Activated B cell treated with CpG ODN at 0.5 μM for 24 hours (primary cell): ENCODE measurements around the gene PXK. TPM values are rescaled to one million over a fixed set of nuclear protein-coding genes. Genes with fewer than 3 reads are reported as not detected.

Source experiments
- ATAC-seq: fragments of 200-7000 bp; cut with Tn5 transposase; one replicate; pipeline ENCODE4 v1.10.0; 2021; ENCODE audit warnings: low read depth, mild to moderate bottlenecking, moderate library complexity
- CTCF ChIA-PET: fragments of 350-600 bp; sonication (Branson Sonifier 250); formaldehyde crosslinking; loops from one replicate; lab custom pipeline; 2021; ENCODE audit warnings: antibody characterized with exemption; lab: Charles Lee
- POLR2A ChIA-PET: fragments of 350-600 bp; sonication (Branson Sonifier 250); formaldehyde crosslinking; loops from one replicate; lab custom pipeline; 2021; ENCODE audit warnings: antibody characterized with exemption; lab: Charles Lee
- DNase-seq: peaks from one replicate; pipeline ENCODE4 v3.0.0; 2022
- H3K27ac Mint-ChIP-seq: one replicate; pipeline ENCODE4 v1.8.0; 2020; ENCODE audit warnings: mixed read lengths
- H3K27me3 Mint-ChIP-seq: one replicate; pipeline ENCODE4 v1.8.0; 2021; ENCODE audit warnings: mixed read lengths
- H3K36me3 Mint-ChIP-seq: one replicate; pipeline ENCODE4 v1.8.0; 2021; ENCODE audit warnings: low read depth, mixed read lengths
- H3K4me1 Mint-ChIP-seq: one replicate; pipeline ENCODE4 v1.8.0; 2021; ENCODE audit warnings: mixed read lengths
- H3K4me3 Mint-ChIP-seq: one replicate; pipeline ENCODE4 v1.8.0; 2020; ENCODE audit warnings: mild to moderate bottlenecking, mixed read lengths
- H3K9me3 Mint-ChIP-seq: one replicate; pipeline ENCODE4 v1.8.0; 2020; ENCODE audit warnings: mixed read lengths
- intact Hi-C: fragments of 100-400 bp; cut with micrococcal nuclease; formaldehyde crosslinking; loops from one replicate; pipeline ENCODE4 v1.15.1; 2024
- total RNA-seq: library from RNA; stranded (reverse); gene quantifications from 2 replicates; pipeline ENCODE4 v1.2.3, GENCODE V29; 2022
- TF ChIP-seq, protein P1 (sequence below): fragments of 200-600 bp; IDR thresholded peaks from one replicate; pipeline ENCODE4 v1.8.0; 2022; ENCODE audit warnings: antibody characterized with exemption, mild to moderate bottlenecking

Gene PXK
- total RNA-seq, 1 donor from 2014 or later, result 81.3 TPM

DNA sequence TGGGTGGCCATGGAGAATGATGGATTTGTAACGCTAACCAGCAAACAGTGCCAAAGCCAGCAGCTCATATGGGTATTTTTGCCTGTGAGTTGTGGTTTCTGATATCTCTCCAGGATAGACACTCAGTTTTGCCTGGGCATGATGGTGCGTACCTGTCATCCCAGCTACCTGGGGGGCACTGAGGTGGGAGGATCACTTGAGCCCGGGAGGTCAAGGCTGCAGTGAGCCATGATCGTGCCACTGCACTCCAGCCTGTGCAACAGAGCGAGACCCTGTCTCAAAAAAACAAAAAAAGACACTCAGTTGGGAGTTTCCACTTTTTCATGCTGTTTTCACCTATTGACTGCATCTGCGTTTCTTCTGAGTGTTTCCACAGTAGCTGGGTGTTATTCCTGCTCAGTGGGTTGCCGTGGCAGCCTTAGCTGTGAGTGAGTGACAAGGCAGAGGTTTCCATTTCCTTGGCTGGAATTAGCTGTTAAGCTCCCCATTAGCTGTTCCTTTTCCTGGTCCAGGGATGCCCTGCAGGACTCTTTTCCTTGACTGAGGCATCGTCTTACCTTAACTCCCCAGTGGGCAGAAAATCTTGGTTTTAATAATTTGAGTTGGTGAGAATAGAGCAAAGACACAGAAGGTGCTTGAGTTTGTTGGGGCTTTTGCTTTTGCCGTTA, 40.9 kb upstream of the PXK start:
- DNase-seq (no peak), ATAC-seq (no peak)
- POLR2A ChIA-PET, result no interaction called here
- Mint-ChIP-seq H3K36me3 (peaks cover 43% of the 10 kb centered on the region), H3K4me3 (no peak overlapping the region), H3K4me1 (no peaks in the 10 kb centered on the region), H3K27ac (no peak overlapping the region), H3K27me3 (no peaks in the 10 kb centered on the region), H3K9me3 (no peaks in the 10 kb centered on the region)
- TF ChIP-seq, protein P1, sequence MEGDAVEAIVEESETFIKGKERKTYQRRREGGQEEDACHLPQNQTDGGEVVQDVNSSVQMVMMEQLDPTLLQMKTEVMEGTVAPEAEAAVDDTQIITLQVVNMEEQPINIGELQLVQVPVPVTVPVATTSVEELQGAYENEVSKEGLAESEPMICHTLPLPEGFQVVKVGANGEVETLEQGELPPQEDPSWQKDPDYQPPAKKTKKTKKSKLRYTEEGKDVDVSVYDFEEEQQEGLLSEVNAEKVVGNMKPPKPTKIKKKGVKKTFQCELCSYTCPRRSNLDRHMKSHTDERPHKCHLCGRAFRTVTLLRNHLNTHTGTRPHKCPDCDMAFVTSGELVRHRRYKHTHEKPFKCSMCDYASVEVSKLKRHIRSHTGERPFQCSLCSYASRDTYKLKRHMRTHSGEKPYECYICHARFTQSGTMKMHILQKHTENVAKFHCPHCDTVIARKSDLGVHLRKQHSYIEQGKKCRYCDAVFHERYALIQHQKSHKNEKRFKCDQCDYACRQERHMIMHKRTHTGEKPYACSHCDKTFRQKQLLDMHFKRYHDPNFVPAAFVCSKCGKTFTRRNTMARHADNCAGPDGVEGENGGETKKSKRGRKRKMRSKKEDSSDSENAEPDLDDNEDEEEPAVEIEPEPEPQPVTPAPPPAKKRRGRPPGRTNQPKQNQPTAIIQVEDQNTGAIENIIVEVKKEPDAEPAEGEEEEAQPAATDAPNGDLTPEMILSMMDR, result no peak
- CTCF ChIA-PET, result interaction anchor here (0.7 to 1.2 kb wide), 3 partner anchors 14 to 104 kb away, joined by 3 to 4 read pairs (median 3); partner anchors contain the start of genes HTD2 and RPP14
- intact Hi-C loops, result no loop called here

DNA sequence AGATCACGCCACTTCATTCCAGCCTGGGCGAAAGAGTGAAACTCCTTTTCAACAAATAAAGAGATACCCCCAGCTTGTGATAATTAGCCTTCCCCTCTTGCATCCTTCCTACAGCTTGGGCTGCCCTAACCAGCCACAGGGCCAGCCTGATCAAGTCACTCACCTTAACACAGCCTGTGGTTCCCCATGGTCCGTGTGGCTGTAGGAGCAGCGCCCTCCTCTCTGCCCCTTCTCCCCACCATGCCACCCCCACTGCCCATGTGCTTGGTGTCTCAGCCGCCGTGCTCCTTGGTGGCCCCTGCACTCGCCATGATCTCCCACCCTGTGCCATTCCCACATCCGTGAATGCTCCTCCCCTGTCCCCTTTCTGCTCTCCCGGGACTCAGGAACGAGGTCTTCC, 39.8 kb upstream of the PXK start:
- Mint-ChIP-seq H3K9me3 (no peaks in the 10 kb centered on the region), H3K27ac (peak overlapping the region; percentile 5), H3K36me3 (peaks cover 35% of the 10 kb centered on the region), H3K4me3 (no peak overlapping the region), H3K4me1 (no peaks in the 10 kb centered on the region), H3K27me3 (no peaks in the 10 kb centered on the region)
- TF ChIP-seq, protein P1, result no peak
- POLR2A ChIA-PET, result interaction anchor here (0.9 kb wide), 1 partner anchor 14 kb away, joined by 3 read pairs; the partner anchor contains the start of genes HTD2 and RPP14
- ATAC-seq, result no peak
- DNase-seq, result no peak
- CTCF ChIA-PET, result interaction anchor here (0.7 kb wide), 1 partner anchor 13 kb away, joined by 3 read pairs; the partner anchor contains the start of genes HTD2 and RPP14
- intact Hi-C loops, result no loop called here

DNA sequence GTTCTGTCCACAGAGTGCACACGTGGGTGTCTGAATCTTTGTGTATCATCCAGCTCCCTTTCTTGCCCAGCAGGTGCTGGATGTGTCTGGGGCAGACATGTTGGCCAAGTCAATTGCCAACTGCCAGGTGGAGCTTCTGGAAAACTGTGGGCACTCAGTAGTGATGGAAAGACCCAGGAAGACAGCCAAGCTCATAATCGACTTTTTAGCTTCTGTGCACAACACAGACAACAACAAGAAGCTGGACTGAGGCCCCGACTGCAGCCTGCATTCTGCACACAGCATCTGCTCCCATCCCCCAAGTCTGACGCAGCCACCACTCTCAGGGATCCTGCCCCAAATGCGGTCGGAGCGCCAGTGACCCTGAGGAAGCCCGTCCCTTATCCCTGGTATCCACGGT, 39.2 kb upstream of the PXK start:
- CTCF ChIA-PET, result interaction anchor here (0.9 kb wide), 1 partner anchor 76 kb away, joined by 3 read pairs; no protein-coding TSS in a partner anchor
- POLR2A ChIA-PET, result interaction anchor here (0.6 to 0.9 kb wide), 3 partner anchors 13 to 90 kb away, joined by 3 to 4 read pairs (median 3); partner anchors contain the start of genes ABHD6, HTD2 and RPP14
- H3K27ac Mint-ChIP-seq, result no peak overlapping the region

DNA sequence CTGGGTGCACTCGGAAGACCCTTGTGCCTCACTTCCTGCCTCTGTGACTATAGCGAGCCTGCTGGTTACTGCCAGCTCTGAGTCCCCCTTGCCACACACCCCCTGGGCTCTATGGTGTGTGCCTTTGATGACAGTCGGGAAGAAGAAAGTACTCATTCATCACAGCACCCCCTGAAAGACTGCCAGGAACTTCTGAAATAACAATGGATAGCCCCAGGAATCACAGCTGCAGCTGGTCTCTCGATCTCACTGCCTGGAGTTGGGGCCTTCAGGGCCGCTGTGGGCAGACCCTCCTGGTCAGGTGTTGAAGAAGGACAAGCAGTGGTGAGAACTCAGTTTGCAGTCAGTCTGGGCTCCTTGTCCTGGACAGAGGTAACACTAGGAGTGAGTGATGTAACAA, 36.4 kb upstream of the PXK start:
- POLR2A ChIA-PET, result no interaction called here
- Mint-ChIP-seq H3K27ac (peak overlapping the region; percentile 53), H3K4me1 (peaks cover 1% of the 10 kb centered on the region), H3K36me3 (peaks cover 24% of the 10 kb centered on the region), H3K4me3 (no peak overlapping the region), H3K27me3 (peaks cover 1% of the 10 kb centered on the region), H3K9me3 (no peaks in the 10 kb centered on the region)
- TF ChIP-seq, protein P1, result no peak
- CTCF ChIA-PET, result interaction anchor here (1.3 to 8.9 kb wide), 2 partner anchors 108 to 118 kb away, joined by 6 to 167 read pairs; no protein-coding TSS in a partner anchor
- intact Hi-C loops, result no loop called here
- ATAC-seq (no peak), DNase-seq (no peak)

More for the DNA sequence above, 39.2 kb upstream of the PXK start:
- Mint-ChIP-seq H3K4me3 (no peak overlapping the region), H3K4me1 (no peaks in the 10 kb centered on the region), H3K36me3 (peaks cover 29% of the 10 kb centered on the region), H3K27me3 (no peaks in the 10 kb centered on the region), H3K9me3 (no peaks in the 10 kb centered on the region)
- no peak for DNase-seq
- TF ChIP-seq, protein P1, result no peak
- ATAC-seq, result no peak
- intact Hi-C loops, result no loop called here

DNA sequence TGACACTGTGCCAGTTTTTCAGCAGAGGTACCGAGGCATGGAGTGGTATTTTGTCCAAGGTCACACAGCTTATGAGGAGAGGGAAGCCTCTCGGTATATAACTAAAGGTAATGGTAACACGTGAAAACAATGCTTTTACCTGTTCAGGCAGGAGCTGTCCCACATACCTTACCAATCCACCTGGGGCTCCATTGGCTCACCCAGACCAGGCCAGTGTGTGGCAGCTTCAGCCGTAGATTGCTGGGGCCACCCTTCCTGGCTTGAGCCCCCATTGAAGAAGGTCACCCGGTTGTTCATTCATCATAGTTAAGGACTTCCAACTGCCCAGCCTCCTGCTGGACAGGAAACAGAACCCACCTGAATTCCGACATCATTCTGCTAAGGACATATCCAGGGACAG, 35.8 kb upstream of the PXK start:
- CTCF ChIA-PET, result interaction anchor here (1.3 to 8.9 kb wide), 2 partner anchors 108 to 119 kb away, joined by 6 to 167 read pairs; no protein-coding TSS in a partner anchor
- TF ChIP-seq, protein P1, result no peak

More for the DNA sequence above, 35.8 kb upstream of the PXK start:
- Mint-ChIP-seq H3K9me3 (no peaks in the 10 kb centered on the region), H3K27ac (no peak overlapping the region), H3K4me3 (no peak overlapping the region), H3K27me3 (peaks cover 3% of the 10 kb centered on the region), H3K4me1 (peaks cover 1% of the 10 kb centered on the region), H3K36me3 (peaks cover 19% of the 10 kb centered on the region)
- no peak for DNase-seq
- no peak for ATAC-seq
- intact Hi-C loops, result no loop called here
- POLR2A ChIA-PET, result no interaction called here
